ENCODE data around the gene ZNF79.

Gene ZNF79

GRCh38 chr9:127428348-127428747 lies 4.2 kb downstream of the ZNF79 start:
- no peak for DNase-seq (ENCODE audit: low read depth)

GRCh38 chr9:127430415-127430814 lies 6.2 kb downstream of the ZNF79 start:
- DNase-seq (ENCODE audit: low read depth): no peak

- no peak for DNase-seq (ENCODE audit: low read depth)
These were observed 13.5 kb downstream of the ZNF79 start for GRCh38 chr9:127437497-127438264.

GRCh38 chr9:127438394-127438793 lies 14.2 kb downstream of the ZNF79 start:
- DNase-seq (ENCODE audit: low read depth): no peak

- no peak for DNase-seq (ENCODE audit: low read depth)
These were observed 20.2 kb downstream of the ZNF79 start for GRCh38 chr9:127444283-127444920.

- no peak for DNase-seq (ENCODE audit: low read depth)
These were observed 21.0 kb downstream of the ZNF79 start for GRCh38 chr9:127444921-127445850.

GRCh38 chr9:127445851-127446712 lies 21.9 kb downstream of the ZNF79 start:
- DNase-seq (ENCODE audit: low read depth): no peak

- no peak for DNase-seq (ENCODE audit: low read depth)
These were observed 22.7 kb downstream of the ZNF79 start for GRCh38 chr9:127446713-127447415.

GRCh38 chr9:127447416-127448111 lies 23.4 kb downstream of the ZNF79 start:
- no peak for DNase-seq (ENCODE audit: low read depth)

GRCh38 chr9:127448112-127448805 lies 24.1 kb downstream of the ZNF79 start:
- DNase-seq (ENCODE audit: low read depth): no peak

- no peak for DNase-seq (ENCODE audit: low read depth)
These were observed 25.3 kb downstream of the ZNF79 start for GRCh38 chr9:127449332-127449966.

GRCh38 chr9:127450243-127450760 lies 26.1 kb downstream of the ZNF79 start:
- DNase-seq (ENCODE audit: low read depth): no peak

- DNase-seq (ENCODE audit: low read depth): peak; percentile 99
These were observed 26.8 kb downstream of the ZNF79 start, which contains the start of the genes LRSAM1 and RPL12 for GRCh38 chr9:127450830-127451607. TSS of gene LRSAM1 (plus strand) at chr9:127451510. CDS start at chr9:127454528, 3,018 bp downstream. TSS of gene RPL12 (minus strand) at chr9:127451406. CDS start at chr9:127451317, 89 bp downstream.

- no peak for DNase-seq (ENCODE audit: low read depth)
These were observed 27.4 kb downstream of the ZNF79 start for GRCh38 chr9:127451608-127451857.

GRCh38 chr9:127451858-127452656 lies 27.9 kb downstream of the ZNF79 start:
- DNase-seq (ENCODE audit: low read depth): no peak

GRCh38 chr9:127452691-127453090 lies 28.5 kb downstream of the ZNF79 start:
- no peak for DNase-seq (ENCODE audit: low read depth)

- DNase-seq (ENCODE audit: low read depth): no peak
These were observed 31.3 kb downstream of the ZNF79 start for GRCh38 chr9:127455324-127455992.

Measured in stimulated activated CD8-positive, alpha-beta memory T cell treated with anti-CD3 and anti-CD28 coated beads, Interleukin-12 subunit alpha, Interleukin-12 subunit beta, amount 100 ng/mL, for 1 hour (primary cell).